Fibroblast of lung (primary cell): Measurements from ENCODE around the gene DLK2. TPM values are rescaled to one million over a fixed set of nuclear protein-coding genes. Genes with fewer than 3 reads are reported as not detected.
"Not testable (repeated sequence)": the region's sequence is repeated elsewhere in the genome, so short reads cannot be mapped to it uniquely, and the experiment has no call there.

Experiments used
- DNase-seq, 2 donors: peaks; one replicate each; pipeline versions ENCODE4 v3.0.0 to v3.0.0-alpha.2; 2010; ENCODE audit warnings: low read depth in 2 of 2
- H2AFZ ChIP-seq: 2 replicates; pipeline ENCODE4 v1.5.1; 2012; ENCODE audit warnings: low read length, control low read depth, inconsistent platforms
- H3K27ac ChIP-seq: 2 replicates; pipeline ENCODE4 v1.5.1; 2011; ENCODE audit warnings: low read length, control low read depth; ENCODE audit not compliant: insufficient read depth
- H3K27me3 ChIP-seq: 2 replicates; pipeline ENCODE4 v1.5.1; 2011; ENCODE audit warnings: mild to moderate bottlenecking, low read length; ENCODE audit not compliant: control insufficient read depth, insufficient read depth
- H3K36me3 ChIP-seq: 2 replicates; pipeline ENCODE4 v1.5.1; 2011; ENCODE audit warnings: low read length; ENCODE audit not compliant: control insufficient read depth, insufficient read depth
- H3K4me1 ChIP-seq: 2 replicates; pipeline ENCODE4 v1.5.1; 2011; ENCODE audit warnings: low read length; ENCODE audit not compliant: control insufficient read depth, insufficient read depth; ENCODE audit errors: extremely low read depth
- H3K4me2 ChIP-seq: 2 replicates; pipeline ENCODE4 v1.5.1; 2011; ENCODE audit warnings: low read length, control low read depth; ENCODE audit not compliant: insufficient read depth; ENCODE audit errors: extremely low read depth
- H3K4me3 ChIP-seq, 4 experiments: fragments of 200-600 bp in 1 of 4; sonication (generic) in 1 of 4; replicated peaks in 1 of 4; 2 replicates each; pipeline ENCODE4 v1.5.1; 2011 to 2016; ENCODE audit warnings: low read length in 4 of 4, low read depth in 3 of 4, mild to moderate bottlenecking in 3 of 4, control low read depth in 2 of 4, inconsistent platforms in 1 of 4, mixed read lengths in 1 of 4; ENCODE audit not compliant: insufficient read depth in 1 of 4; ENCODE audit errors: control extremely low read depth in 1 of 4
- H3K79me2 ChIP-seq: 2 replicates; pipeline ENCODE4 v1.5.1; 2012; ENCODE audit warnings: mild to moderate bottlenecking, low read length, inconsistent platforms; ENCODE audit not compliant: control insufficient read depth, insufficient read depth
- H3K9ac ChIP-seq: 2 replicates; pipeline ENCODE4 v1.5.1; 2011; ENCODE audit warnings: mild to moderate bottlenecking, low read length, control low read depth; ENCODE audit not compliant: insufficient read depth
- H3K9me3 ChIP-seq: 2 replicates; pipeline ENCODE4 v1.5.1; 2012; ENCODE audit warnings: low read depth, low read length; ENCODE audit not compliant: control insufficient read depth, insufficient read depth
- H4K20me1 ChIP-seq: 2 replicates; pipeline ENCODE4 v1.5.1; 2011; ENCODE audit warnings: low read length; ENCODE audit not compliant: control insufficient read depth, insufficient read depth; ENCODE audit errors: extremely low read depth
- CTCF ChIP-seq, 2 donors: IDR thresholded peaks in 1 of 2; conservative IDR thresholded peaks in 1 of 2; 1 replicate in 1 of 2; 2 replicates in 1 of 2; pipeline ENCODE4 v1.5.1; 2011 to 2012; ENCODE audit warnings: low read length in 2 of 2, control low read depth in 1 of 2, inconsistent platforms in 1 of 2, low read depth in 1 of 2, mild to moderate bottlenecking in 1 of 2
- EZH2 ChIP-seq: IDR thresholded peaks from 2 replicates; pipeline ENCODE4 v1.5.1; 2012; ENCODE audit warnings: low read length, control low read depth, mild to moderate bottlenecking; ENCODE audit errors: missing control alignments
- polyA plus RNA-seq, 2 donors: library from polyadenylated mRNA; depleted of rRNA in 1 of 2; stranded (reverse) in 1 of 2; unstranded in 1 of 2; fragments of >200 nt; gene quantifications; 2 replicates each; pipeline ENCODE4 v1.2.1, GENCODE V29; 2011 to 2012; ENCODE audit warnings: missing spikeins in 1 of 2
- total RNA-seq: library from RNA; depleted of rRNA; stranded (reverse); fragments of >200 nt; gene quantifications from 2 replicates; pipeline ENCODE4 v1.2.1, GENCODE V29; 2014

Gene DLK2
- total and polyA plus RNA-seq, 2 donors (not counting 1 experiment from before 2014, with no cell fraction given) = 0.17 to 0.23 TPM

GRCh38 chr6:43420012-43420709 lies 35.2 kb downstream of the DLK2 start:
- TF ChIP-seq EZH2 = no peak
- no peak for TF ChIP-seq CTCF (conservative IDR thresholded peaks at IDR 0.05 in 1 of 2, IDR thresholded peaks at IDR 0.05 in 1 of 2; ENCODE audit: low read depth in 1 of 2, low read length in 2 of 2)
- H3K4me1 ChIP-seq = no peaks in the 10 kb centered on the region
- no peak overlapping the region for H3K4me2 ChIP-seq
- no peaks in the 10 kb centered on the region for H4K20me1 ChIP-seq
- no peak for DNase-seq
- no peak overlapping the region for H3K4me3 ChIP-seq
- H3K9ac ChIP-seq = no peak overlapping the region
- no peaks in the 10 kb centered on the region for H3K36me3 ChIP-seq
- H2AFZ ChIP-seq = no peak overlapping the region
- no peaks in the 10 kb centered on the region for H3K79me2 ChIP-seq
- no peaks in the 10 kb centered on the region for H3K9me3 ChIP-seq
- no peak overlapping the region for H3K27ac ChIP-seq
- peaks cover 4% of the 10 kb centered on the region for H3K27me3 ChIP-seq

- H3K4me2 ChIP-seq = no peak overlapping the region
Measured at GRCh38 chr6:43416935-43417334, 38.4 kb downstream of the DLK2 start.

GRCh38 chr6:43415275-43415674 lies 40.1 kb downstream of the DLK2 start:
- not testable (repeated sequence) for H2AFZ ChIP-seq, H3K79me2 ChIP-seq, DNase-seq, H3K4me3 ChIP-seq, H3K27ac ChIP-seq, H3K9ac ChIP-seq, H4K20me1 ChIP-seq, H3K9me3 ChIP-seq, H3K36me3 ChIP-seq, H3K4me1 ChIP-seq, H3K4me2 ChIP-seq
- H3K27me3 ChIP-seq = peaks cover 12% of the 10 kb centered on the region

More at GRCh38 chr6:43416935-43417334, 38.4 kb downstream of the DLK2 start:
- no peak for DNase-seq
- no peak overlapping the region for H3K27ac ChIP-seq
- H3K27me3 ChIP-seq = peaks cover 12% of the 10 kb centered on the region
- H4K20me1 ChIP-seq = no peaks in the 10 kb centered on the region
- TF ChIP-seq EZH2 = no peak
- TF ChIP-seq CTCF (conservative IDR thresholded peaks at IDR 0.05 in 1 of 2, IDR thresholded peaks at IDR 0.05 in 1 of 2; ENCODE audit: low read depth in 1 of 2, low read length in 2 of 2) = no peak
- no peaks in the 10 kb centered on the region for H3K36me3 ChIP-seq
- no peak overlapping the region for H2AFZ ChIP-seq
- no peak overlapping the region for H3K4me3 ChIP-seq
- H3K79me2 ChIP-seq = no peaks in the 10 kb centered on the region
- H3K4me1 ChIP-seq = no peaks in the 10 kb centered on the region
- H3K9ac ChIP-seq = no peak overlapping the region
- no peaks in the 10 kb centered on the region for H3K9me3 ChIP-seq
